ENCODE results near the gene PHLPP1.

Gene PHLPP1

DNA sequence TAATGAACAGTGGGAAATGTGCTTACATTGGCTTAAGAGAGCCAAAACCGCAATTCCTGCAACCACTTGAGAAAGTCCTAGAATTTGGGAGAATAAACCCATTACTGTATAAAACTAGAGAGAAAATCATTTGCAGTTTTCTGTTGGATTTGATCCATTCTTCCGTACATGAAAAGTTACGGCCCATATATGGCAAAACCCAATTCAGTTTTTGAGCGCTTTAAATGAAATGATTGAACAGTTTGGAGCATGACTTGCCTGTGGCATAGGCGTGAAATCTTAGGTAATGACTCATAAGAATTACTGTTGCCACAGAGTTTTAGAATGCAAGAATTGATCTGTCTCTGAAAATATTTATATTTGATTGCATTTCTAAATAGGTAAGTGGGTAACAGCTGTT is 52.0 kb downstream of the PHLPP1 start:
- TF ChIP-seq CREB1 (IDR thresholded peaks at IDR 0.05; ENCODE audit: low read depth): no peak
- TF ChIP-seq FOXM1 (IDR thresholded peaks at IDR 0.05; ENCODE audit: borderline replicate concordance, low read depth): no peak
- no peak for TF ChIP-seq TAF1 (IDR thresholded peaks at IDR 0.05; ENCODE audit: low read depth)
- no peak for TF ChIP-seq TEAD4 (IDR thresholded peaks at IDR 0.05)
- TF ChIP-seq EGR1 (IDR thresholded peaks at IDR 0.05): no peak

DNA sequence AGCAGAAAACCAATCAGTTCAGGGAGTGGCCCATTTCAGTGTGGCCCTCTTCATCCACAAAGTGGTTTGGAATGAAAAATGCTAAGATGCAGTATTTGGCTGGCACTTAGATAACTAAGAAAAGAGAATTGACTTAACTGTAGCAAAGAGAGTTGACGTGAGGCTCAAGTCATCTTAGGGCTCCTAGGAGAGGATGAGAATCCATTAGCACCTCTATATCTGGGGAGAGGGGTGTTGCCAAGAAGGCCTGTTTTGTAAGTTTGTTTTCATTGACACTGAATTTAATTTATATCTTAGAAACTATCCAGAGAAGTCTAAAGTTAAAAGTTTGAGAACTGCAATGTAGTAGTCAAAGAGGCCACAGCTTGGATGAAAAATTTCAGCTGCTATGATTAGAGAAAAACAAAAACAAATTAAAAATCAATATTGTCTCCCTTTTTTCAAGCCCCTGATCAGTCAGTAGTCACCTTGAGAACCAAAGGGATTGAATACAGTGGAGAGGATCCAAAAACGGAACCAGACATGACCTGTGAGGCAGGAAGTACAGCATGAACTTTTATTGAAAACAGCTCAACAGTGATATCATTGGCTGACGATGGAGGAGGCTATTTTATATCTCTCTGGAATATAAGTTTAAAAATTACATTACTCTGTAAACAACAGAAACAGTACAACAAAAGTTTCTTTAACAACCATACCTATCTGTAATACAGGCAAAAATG is 52.7 kb downstream of the PHLPP1 start:
- no peak for TF ChIP-seq MAX (IDR thresholded peaks at IDR 0.05)
- TF ChIP-seq CEBPB (IDR thresholded peaks at IDR 0.05): no peak
- no peak for TF ChIP-seq TAF1 (IDR thresholded peaks at IDR 0.05; ENCODE audit: low read depth)
- no peak for TF ChIP-seq NFIC (IDR thresholded peaks at IDR 0.05)
- TF ChIP-seq EP300 (IDR thresholded peaks at IDR 0.05; ENCODE audit: borderline replicate concordance): no peak
- TF ChIP-seq EGR1 (IDR thresholded peaks at IDR 0.05): no peak
- no peak for TF ChIP-seq REST (IDR thresholded peaks at IDR 0.05; ENCODE audit: low read depth)
- TF ChIP-seq YY1 (IDR thresholded peaks at IDR 0.05; ENCODE audit: low read depth): no peak
- TF ChIP-seq USF1 (IDR thresholded peaks at IDR 0.05): no peak
- no peak for TF ChIP-seq ZBTB7A (IDR thresholded peaks at IDR 0.05; ENCODE audit: low read depth)
- no peak for TF ChIP-seq TCF12 (IDR thresholded peaks at IDR 0.05; ENCODE audit: low read depth)
- no peak for TF ChIP-seq FOXM1 (IDR thresholded peaks at IDR 0.05; ENCODE audit: borderline replicate concordance, low read depth)
- TF ChIP-seq TEAD4 (IDR thresholded peaks at IDR 0.05): no peak
- TF ChIP-seq CREB1 (IDR thresholded peaks at IDR 0.05; ENCODE audit: low read depth): no peak
- no peak for TF ChIP-seq RAD21 (IDR thresholded peaks at IDR 0.05; ENCODE audit: low read depth)

GRCh38 chr18:62768558-62768943 is 53.2 kb downstream of the PHLPP1 start:
- no peak for TF ChIP-seq FOXM1 (IDR thresholded peaks at IDR 0.05; ENCODE audit: borderline replicate concordance, low read depth)
- no peak for TF ChIP-seq ZBTB7A (IDR thresholded peaks at IDR 0.05; ENCODE audit: low read depth)
- no peak for TF ChIP-seq REST (IDR thresholded peaks at IDR 0.05; ENCODE audit: low read depth)
- TF ChIP-seq TCF12 (IDR thresholded peaks at IDR 0.05; ENCODE audit: low read depth): no peak
- no peak for TF ChIP-seq USF1 (IDR thresholded peaks at IDR 0.05)
- TF ChIP-seq CEBPB (IDR thresholded peaks at IDR 0.05): no peak
- TF ChIP-seq TEAD4 (IDR thresholded peaks at IDR 0.05): no peak
- no peak for TF ChIP-seq EP300 (IDR thresholded peaks at IDR 0.05; ENCODE audit: borderline replicate concordance)
- no peak for TF ChIP-seq MAX (IDR thresholded peaks at IDR 0.05)
- no peak for TF ChIP-seq EGR1 (IDR thresholded peaks at IDR 0.05)
- TF ChIP-seq NFIC (IDR thresholded peaks at IDR 0.05): no peak
- no peak for TF ChIP-seq CREB1 (IDR thresholded peaks at IDR 0.05; ENCODE audit: low read depth)
- TF ChIP-seq RAD21 (IDR thresholded peaks at IDR 0.05; ENCODE audit: low read depth): no peak

GRCh38 chr18:62769216-62769615 is 53.9 kb downstream of the PHLPP1 start:
- TF ChIP-seq FOXM1 (IDR thresholded peaks at IDR 0.05; ENCODE audit: borderline replicate concordance, low read depth) (no peak), NFIC (IDR thresholded peaks at IDR 0.05) (no peak), RAD21 (IDR thresholded peaks at IDR 0.05; ENCODE audit: low read depth) (no peak), YY1 (IDR thresholded peaks at IDR 0.05; ENCODE audit: low read depth) (no peak), CEBPB (IDR thresholded peaks at IDR 0.05) (no peak), TCF12 (IDR thresholded peaks at IDR 0.05; ENCODE audit: low read depth) (no peak), USF1 (IDR thresholded peaks at IDR 0.05) (no peak), TAF1 (IDR thresholded peaks at IDR 0.05; ENCODE audit: low read depth) (no peak), EP300 (IDR thresholded peaks at IDR 0.05; ENCODE audit: borderline replicate concordance) (no peak), TEAD4 (IDR thresholded peaks at IDR 0.05) (no peak), REST (IDR thresholded peaks at IDR 0.05; ENCODE audit: low read depth) (no peak), MAX (IDR thresholded peaks at IDR 0.05) (no peak), CREB1 (IDR thresholded peaks at IDR 0.05; ENCODE audit: low read depth) (no peak), ZBTB7A (IDR thresholded peaks at IDR 0.05; ENCODE audit: low read depth) (no peak), EGR1 (IDR thresholded peaks at IDR 0.05) (no peak)
